EL (cell line): Measurements from ENCODE around the gene MRPL47.

Experiments
- DNase-seq: peaks from one replicate; pipeline ENCODE4 v3.0.0-alpha.2; 2016

The MRPL47 gene

GRCh38 chr3:179590669-179591068 lies 13.8 kb downstream of the MRPL47 start:
- DNase-seq, result no peak

GRCh38 chr3:179589143-179589542 lies 15.3 kb downstream of the MRPL47 start:
- DNase-seq, result peak; percentile 5

- no peak for DNase-seq
Observed at GRCh38 chr3:179580992-179581391, 23.4 kb downstream of the MRPL47 start.

- DNase-seq, result no peak
Observed at GRCh38 chr3:179565496-179565895, 38.9 kb downstream of the MRPL47 start.

- DNase-seq, result peak; percentile 80
Observed at GRCh38 chr3:179563271-179563783, 41.1 kb downstream of the MRPL47 start.

GRCh38 chr3:179562591-179563270 lies 41.7 kb downstream of the MRPL47 start, which contains the start of gene ACTL6A:
Gene ACTL6A (plus strand): TSS chr3:179562926. CDS start chr3:179563093, 167 bp downstream.
- peak; percentile 100 for DNase-seq

- DNase-seq, result peak; percentile 6
Observed at GRCh38 chr3:179560791-179561190, 43.6 kb downstream of the MRPL47 start.

- peak; percentile 70 for DNase-seq
Observed at GRCh38 chr3:179558742-179559364, 45.6 kb downstream of the MRPL47 start.

GRCh38 chr3:179551349-179552105 lies 52.9 kb downstream of the MRPL47 start:
- no peak for DNase-seq

- no peak for DNase-seq
Observed at GRCh38 chr3:179546814-179547241, 57.6 kb downstream of the MRPL47 start.

- peak; percentile 73 for DNase-seq
Observed at GRCh38 chr3:179544981-179545645, 59.3 kb downstream of the MRPL47 start.

- no peak for DNase-seq
Observed at GRCh38 chr3:179542375-179542774, 62.1 kb downstream of the MRPL47 start.

GRCh38 chr3:179541596-179541995 lies 62.8 kb downstream of the MRPL47 start:
- DNase-seq, result no peak

GRCh38 chr3:179541094-179541493 lies 63.3 kb downstream of the MRPL47 start:
- DNase-seq, result no peak
